Measurements from ENCODE around the gene MYBPH.

MYBPH gene

DNA sequence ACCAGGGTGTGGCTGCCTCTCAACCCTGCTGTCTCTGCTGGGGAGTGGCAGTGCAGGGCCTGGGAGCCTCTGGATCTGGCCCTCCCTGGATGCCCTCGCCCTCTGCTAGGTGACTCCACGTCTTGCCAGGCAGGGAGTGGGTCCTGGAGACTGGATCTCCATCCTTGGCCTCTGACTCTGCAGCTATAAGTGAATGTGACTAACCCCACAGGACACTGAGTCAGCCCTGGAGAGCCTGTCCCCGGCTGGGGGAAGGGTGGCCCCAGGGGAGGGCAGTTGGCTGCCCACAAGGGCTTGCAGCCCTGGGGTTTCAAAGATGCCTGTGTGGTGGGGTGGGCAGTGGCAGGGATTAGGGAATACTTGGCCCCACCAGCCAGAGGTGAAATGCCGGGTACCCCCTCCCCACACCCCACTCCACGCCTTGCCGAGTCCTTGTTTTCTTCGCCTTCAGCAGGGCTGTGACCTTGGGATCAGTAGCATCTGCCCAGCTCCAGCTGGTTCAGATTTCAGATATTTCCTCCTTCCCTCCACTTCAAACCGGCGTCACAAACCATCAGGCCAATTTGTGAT is 1.9 kb upstream of the MYBPH start:
- TF ChIP-seq, protein P1, sequence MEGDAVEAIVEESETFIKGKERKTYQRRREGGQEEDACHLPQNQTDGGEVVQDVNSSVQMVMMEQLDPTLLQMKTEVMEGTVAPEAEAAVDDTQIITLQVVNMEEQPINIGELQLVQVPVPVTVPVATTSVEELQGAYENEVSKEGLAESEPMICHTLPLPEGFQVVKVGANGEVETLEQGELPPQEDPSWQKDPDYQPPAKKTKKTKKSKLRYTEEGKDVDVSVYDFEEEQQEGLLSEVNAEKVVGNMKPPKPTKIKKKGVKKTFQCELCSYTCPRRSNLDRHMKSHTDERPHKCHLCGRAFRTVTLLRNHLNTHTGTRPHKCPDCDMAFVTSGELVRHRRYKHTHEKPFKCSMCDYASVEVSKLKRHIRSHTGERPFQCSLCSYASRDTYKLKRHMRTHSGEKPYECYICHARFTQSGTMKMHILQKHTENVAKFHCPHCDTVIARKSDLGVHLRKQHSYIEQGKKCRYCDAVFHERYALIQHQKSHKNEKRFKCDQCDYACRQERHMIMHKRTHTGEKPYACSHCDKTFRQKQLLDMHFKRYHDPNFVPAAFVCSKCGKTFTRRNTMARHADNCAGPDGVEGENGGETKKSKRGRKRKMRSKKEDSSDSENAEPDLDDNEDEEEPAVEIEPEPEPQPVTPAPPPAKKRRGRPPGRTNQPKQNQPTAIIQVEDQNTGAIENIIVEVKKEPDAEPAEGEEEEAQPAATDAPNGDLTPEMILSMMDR (IDR thresholded peaks at IDR 0.05), result no peak
- Mint-ChIP-seq H3K9me3 (no peaks in the 10 kb centered on the region), H3K4me3 (peak overlapping the region; percentile 48), H3K27ac (peak overlapping the region; percentile 66), H3K27me3 (ENCODE audit: low read depth, poor library complexity) (peaks cover 9% of the 10 kb centered on the region), H3K36me3 (ENCODE audit: low read depth) (no peaks in the 10 kb centered on the region), H3K4me1 (peaks cover 51% of the 10 kb centered on the region)
- no peak for DNase-seq

DNA sequence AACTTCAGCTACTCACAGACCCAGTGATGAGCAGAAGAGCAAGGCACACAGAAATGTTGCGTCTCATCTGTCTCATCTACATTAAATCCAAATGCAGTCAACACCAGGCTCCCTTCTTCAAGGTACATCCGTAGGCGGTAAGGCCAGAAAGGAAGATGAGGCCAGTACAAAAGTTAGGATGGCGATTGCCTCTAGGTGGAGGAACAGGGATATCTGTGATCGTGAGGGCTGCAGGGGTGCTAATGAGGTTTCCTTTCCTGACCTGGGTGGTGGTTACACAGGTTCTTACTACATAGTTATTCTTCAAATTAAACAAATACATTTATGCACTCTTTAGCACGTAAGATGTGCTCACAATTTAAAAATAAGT is 1.4 kb upstream of the MYBPH start:
- Mint-ChIP-seq H3K27me3 (ENCODE audit: low read depth, poor library complexity) (peaks cover 9% of the 10 kb centered on the region), H3K9me3 (no peaks in the 10 kb centered on the region), H3K27ac (no peak overlapping the region), H3K4me3 (no peak overlapping the region), H3K36me3 (ENCODE audit: low read depth) (no peaks in the 10 kb centered on the region), H3K4me1 (peaks cover 51% of the 10 kb centered on the region)
- TF ChIP-seq, protein P1 (IDR thresholded peaks at IDR 0.05), result no peak
- no peak for DNase-seq

DNA sequence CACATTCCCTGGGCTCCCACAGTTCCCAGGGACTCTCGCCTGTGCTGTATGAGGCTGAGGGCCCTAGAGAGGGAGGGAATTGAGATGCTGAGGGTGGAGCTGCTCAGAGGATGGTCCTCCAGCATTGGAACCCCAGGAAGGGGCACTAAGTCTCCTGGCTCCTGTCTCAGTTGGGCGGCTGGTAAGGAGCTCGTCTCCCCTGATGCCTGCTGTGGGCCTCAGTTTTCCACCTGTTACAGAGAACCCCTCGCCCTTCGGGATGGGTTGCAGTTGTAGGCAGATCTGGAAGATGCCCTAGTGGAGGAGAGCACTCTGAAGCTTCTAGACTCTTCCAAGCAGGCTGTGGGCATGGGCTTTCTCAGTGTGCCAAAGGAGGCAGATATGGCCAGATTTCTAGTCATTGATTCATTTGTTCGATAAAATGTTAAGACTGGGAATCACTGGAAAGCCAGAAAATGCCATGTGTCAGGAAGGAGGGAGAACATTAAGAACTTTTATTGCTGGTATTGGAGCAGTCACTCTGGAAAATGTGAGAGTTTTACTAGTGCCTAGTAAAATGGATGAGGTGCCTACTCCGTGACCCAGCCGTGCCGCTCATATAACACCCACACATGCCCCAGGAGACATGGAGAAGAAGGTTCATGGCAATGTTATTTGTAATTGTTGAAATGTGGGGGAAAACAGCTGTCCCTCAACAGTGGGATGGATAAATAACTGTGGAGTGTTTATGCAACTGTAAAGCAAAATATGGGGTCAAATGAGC is 828 bp upstream of the MYBPH start:
- H3K4me3 Mint-ChIP-seq, result no peak overlapping the region
- peaks cover 4% of the 10 kb centered on the region for H3K27me3 Mint-ChIP-seq (ENCODE audit: low read depth, poor library complexity)
- DNase-seq, result no peak
- H3K9me3 Mint-ChIP-seq, result no peaks in the 10 kb centered on the region
- no peaks in the 10 kb centered on the region for H3K36me3 Mint-ChIP-seq (ENCODE audit: low read depth)
- TF ChIP-seq, protein P1 (IDR thresholded peaks at IDR 0.05), result no peak
- H3K27ac Mint-ChIP-seq, result peak overlapping the region; percentile 38
- H3K4me1 Mint-ChIP-seq, result peaks cover 51% of the 10 kb centered on the region

DNA sequence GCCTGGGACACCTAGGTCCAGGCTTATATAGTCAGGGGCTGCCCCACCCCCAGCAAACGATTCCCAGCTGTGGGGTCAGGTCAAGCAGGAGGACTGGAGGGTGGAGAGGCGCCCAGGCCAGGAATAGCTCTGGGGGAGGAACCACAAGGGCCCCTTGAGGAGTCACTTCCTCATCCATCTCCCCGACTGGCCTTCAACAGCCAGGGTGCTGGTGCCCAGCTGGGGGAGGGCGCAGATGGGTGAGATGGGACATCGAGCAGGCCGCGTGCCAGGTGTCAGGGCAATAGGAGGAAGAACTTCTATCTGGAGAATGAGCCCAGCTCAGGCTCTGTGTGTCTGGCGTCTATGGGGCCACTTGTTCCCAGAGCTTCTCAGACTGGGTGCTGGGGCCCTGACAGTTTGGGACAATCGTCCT is 208 bp upstream of the MYBPH start:
- no peak for DNase-seq
- H3K4me1 Mint-ChIP-seq, result peaks cover 51% of the 10 kb centered on the region
- no peaks in the 10 kb centered on the region for H3K9me3 Mint-ChIP-seq

DNA sequence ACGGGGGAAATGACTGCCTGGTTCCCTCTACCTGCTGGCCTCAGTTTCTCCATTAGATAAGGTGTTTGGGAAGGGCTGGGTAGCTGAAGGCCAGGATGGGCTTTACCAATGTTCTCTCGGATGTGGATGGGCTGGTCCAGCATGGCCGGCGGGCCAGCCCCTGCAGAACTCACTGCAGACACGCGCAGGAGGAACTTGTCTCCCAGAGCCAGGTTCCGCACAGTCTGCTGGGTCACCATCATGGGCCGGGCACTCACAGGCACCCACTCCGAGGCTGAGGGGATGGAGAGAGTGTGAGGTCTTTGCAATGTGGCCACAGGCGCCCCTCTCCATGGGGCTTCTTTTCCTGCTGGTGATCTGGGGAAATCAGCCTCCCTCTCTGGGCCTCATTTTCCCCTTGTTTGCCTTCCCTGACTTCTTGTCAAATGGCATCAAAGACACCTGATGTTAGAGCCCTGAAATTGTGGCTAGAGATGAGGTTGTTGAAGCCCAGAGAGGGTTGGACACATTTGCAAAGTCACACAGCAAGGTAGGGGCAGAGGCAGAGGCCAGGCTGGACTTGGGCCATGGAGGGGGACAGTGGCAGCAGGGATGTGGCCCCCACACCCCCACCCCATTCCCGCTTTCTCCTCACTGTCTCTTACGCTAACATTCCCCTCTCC is 1.2 kb downstream of the MYBPH start:
- TF ChIP-seq, protein P1 (IDR thresholded peaks at IDR 0.05), result no peak
- DNase-seq, result no peak
- Mint-ChIP-seq H3K9me3 (no peaks in the 10 kb centered on the region), H3K4me3 (no peak overlapping the region), H3K36me3 (ENCODE audit: low read depth) (no peaks in the 10 kb centered on the region), H3K27ac (no peak overlapping the region), H3K4me1 (peaks cover 52% of the 10 kb centered on the region), H3K27me3 (ENCODE audit: low read depth, poor library complexity) (peaks cover 6% of the 10 kb centered on the region)

More for the DNA sequence above, 208 bp upstream of the MYBPH start:
- peaks cover 4% of the 10 kb centered on the region for H3K27me3 Mint-ChIP-seq (ENCODE audit: low read depth, poor library complexity)
- H3K36me3 Mint-ChIP-seq (ENCODE audit: low read depth), result no peaks in the 10 kb centered on the region
- H3K4me3 Mint-ChIP-seq, result no peak overlapping the region
- TF ChIP-seq, protein P1 (IDR thresholded peaks at IDR 0.05), result no peak
- H3K27ac Mint-ChIP-seq, result no peak overlapping the region
